A549 treated with Mapracorat at 1 μM for 4 hours (cell line): ENCODE data around the gene CFAP157. TPM values are rescaled to one million over a fixed set of nuclear protein-coding genes. Genes with fewer than 3 reads are reported as not detected.

Source experiments
- total RNA-seq: library from RNA; stranded (reverse); fragments of 200-300 nt; extraction: Qiagen RNA extraction; gene quantifications from 5 replicates; pipeline ENCODE4 v1.2.3, GENCODE V29; 2022

Gene CFAP157
- 0.07 TPM in 1 of 5 replicates, not detected in the others for total RNA-seq

GRCh38 chr9:127706836-127707241 lies at the start of gene CFAP157:
TSS of gene CFAP157 (plus strand) at chr9:127706988. CDS start at chr9:127707032, 44 bp downstream.

DNA sequence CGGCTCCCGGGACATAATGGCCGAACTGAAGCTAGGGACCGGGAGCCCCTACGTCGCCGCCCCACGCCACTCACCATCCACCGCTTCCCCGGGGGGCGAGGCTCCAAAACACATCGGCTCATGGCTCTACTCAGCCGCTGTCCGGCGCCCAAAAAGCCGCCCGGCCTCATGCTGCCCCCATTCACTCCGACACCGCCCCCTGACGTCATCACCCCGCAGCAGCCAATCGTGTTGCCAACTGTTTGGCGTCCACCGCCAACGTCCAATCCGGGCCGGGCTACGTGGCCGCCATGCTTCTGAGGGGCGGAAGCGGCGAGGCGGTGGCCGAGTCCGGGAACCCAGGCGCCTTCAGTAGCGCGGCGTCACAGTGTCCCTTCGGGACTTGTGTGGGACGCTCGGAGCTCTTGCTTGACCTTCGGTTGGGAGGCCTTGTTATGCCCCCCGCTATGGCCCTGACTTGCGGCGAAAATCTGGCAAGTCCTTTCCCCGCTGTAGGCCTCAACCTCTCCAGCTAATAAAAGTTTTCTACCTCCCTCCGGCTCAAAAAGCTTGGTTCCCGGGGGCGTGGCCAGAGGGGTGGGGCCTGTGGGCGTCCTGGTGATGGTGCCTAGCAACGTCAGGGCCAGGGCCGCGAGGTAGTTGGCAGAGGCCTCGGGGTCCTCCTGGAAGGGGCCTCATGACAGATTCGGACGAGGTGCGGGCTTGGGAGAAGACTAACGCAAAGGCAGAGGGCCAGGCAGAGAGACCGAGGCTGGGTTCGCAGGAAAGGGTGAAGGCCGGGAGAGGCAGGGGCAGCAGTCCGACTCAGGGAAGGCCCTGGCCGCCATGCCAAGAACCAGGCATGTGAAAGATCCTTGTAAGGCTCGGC lies 8.9 kb downstream of the CFAP157 start, which contains the start of the genes PTRH1 and TTC16:
PTRH1 (minus strand) TSS at position 194 of the 868 bp plus-strand sequence; CDS start at position 170, 24 bp downstream.
TTC16 (plus strand) TSS at position 610 of the 868 bp plus-strand sequence; CDS start at position 677, 67 bp downstream.

GRCh38 chr9:127734747-127735529 lies 28.1 kb downstream of the CFAP157 start, which contains the start of gene TOR2A:
TSS of gene TOR2A (minus strand) at chr9:127735294. CDS start at chr9:127735270, 24 bp downstream.

Other genes with a start within 250 kb of the CFAP157 start
- 14.7 to 18.1 TPM (median 17.5 TPM) in 5 replicates for gene STXBP1, start 94.7 kb upstream of the CFAP157 start, total RNA-seq
- gene PTRH1, start 8.7 kb downstream of the CFAP157 start, total RNA-seq, result 13.2 to 21.4 TPM (median 18.8 TPM) in 5 replicates
- 0.05 to 0.06 TPM (median 0.06 TPM) in 4 of 5 replicates, not detected in the other for gene TTC16, start 9.1 kb downstream of the CFAP157 start, total RNA-seq
- 9.6 to 17.3 TPM (median 15.2 TPM) in 5 replicates for gene TOR2A, start 28.3 kb downstream of the CFAP157 start, total RNA-seq
- gene SH2D3C, start 71.7 kb downstream of the CFAP157 start, total RNA-seq, result 0.06 to 0.15 TPM (median 0.09 TPM) in 5 replicates
- 43.5 to 54.9 TPM (median 48.2 TPM) in 5 replicates for gene CDK9, start 79.0 kb downstream of the CFAP157 start, total RNA-seq
- gene FPGS, start 95.9 kb downstream of the CFAP157 start, total RNA-seq, result 45.2 to 55.1 TPM (median 50.8 TPM) in 5 replicates
- gene ENG, start 147.7 kb downstream of the CFAP157 start, total RNA-seq, result 0.07 to 0.15 TPM (median 0.10 TPM) in 5 replicates
- gene AK1, start 170.7 kb downstream of the CFAP157 start, total RNA-seq, result 50.6 to 85.5 TPM (median 74.9 TPM) in 5 replicates
- 21.1 to 25.8 TPM (median 22.7 TPM) in 5 replicates for gene ST6GALNAC6, start 192.6 kb downstream of the CFAP157 start, total RNA-seq
- gene ST6GALNAC4, start 210.1 kb downstream of the CFAP157 start, total RNA-seq, result 13.8 to 18.8 TPM (median 16.9 TPM) in 5 replicates
- 1.0 to 3.5 TPM (median 1.6 TPM) in 5 replicates for gene PIP5KL1, start 223.8 kb downstream of the CFAP157 start, total RNA-seq
- gene DPM2, start 230.9 kb downstream of the CFAP157 start, total RNA-seq, result 37.0 to 44.2 TPM (median 41.4 TPM) in 5 replicates